ENCODE measurements around the gene RAPGEF3.

Gene RAPGEF3, protein sequence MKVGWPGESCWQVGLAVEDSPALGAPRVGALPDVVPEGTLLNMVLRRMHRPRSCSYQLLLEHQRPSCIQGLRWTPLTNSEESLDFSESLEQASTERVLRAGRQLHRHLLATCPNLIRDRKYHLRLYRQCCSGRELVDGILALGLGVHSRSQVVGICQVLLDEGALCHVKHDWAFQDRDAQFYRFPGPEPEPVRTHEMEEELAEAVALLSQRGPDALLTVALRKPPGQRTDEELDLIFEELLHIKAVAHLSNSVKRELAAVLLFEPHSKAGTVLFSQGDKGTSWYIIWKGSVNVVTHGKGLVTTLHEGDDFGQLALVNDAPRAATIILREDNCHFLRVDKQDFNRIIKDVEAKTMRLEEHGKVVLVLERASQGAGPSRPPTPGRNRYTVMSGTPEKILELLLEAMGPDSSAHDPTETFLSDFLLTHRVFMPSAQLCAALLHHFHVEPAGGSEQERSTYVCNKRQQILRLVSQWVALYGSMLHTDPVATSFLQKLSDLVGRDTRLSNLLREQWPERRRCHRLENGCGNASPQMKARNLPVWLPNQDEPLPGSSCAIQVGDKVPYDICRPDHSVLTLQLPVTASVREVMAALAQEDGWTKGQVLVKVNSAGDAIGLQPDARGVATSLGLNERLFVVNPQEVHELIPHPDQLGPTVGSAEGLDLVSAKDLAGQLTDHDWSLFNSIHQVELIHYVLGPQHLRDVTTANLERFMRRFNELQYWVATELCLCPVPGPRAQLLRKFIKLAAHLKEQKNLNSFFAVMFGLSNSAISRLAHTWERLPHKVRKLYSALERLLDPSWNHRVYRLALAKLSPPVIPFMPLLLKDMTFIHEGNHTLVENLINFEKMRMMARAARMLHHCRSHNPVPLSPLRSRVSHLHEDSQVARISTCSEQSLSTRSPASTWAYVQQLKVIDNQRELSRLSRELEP

GRCh38 chr12:47758834-47759690 lies at the start of gene RAPGEF3:
Gene RAPGEF3, minus strand, starts transcription at chr12:47758880. Its CDS starts 324 bp downstream, at chr12:47758556.
- Histone ChIP-seq H3K79me2 (ENCODE audit: insufficient read depth, low read length) (no peaks in the 10 kb centered on the region), H3K27ac (ENCODE audit: low read length) (no peak within 1 kb of the TSS; the same call in 1 of the 2 replicates), H3K4me3 (ENCODE audit: low read depth in 1 of 2, low read length in 2 of 2) (peak within 1 kb of the TSS; percentile 42 to 67; a peak in 3 of 4 replicates), H3K4me2 (ENCODE audit: insufficient read depth, low read length) (peak within 1 kb of the TSS; percentile 97), H3K4me1 (ENCODE audit: insufficient read depth, low read length) (peaks cover 16% of the 10 kb centered on the region), H4K20me1 (ENCODE audit: insufficient read depth, low read length) (peaks cover 12% of the 10 kb centered on the region), H3K27me3 (ENCODE audit: insufficient read depth, low read length, poor library complexity) (peaks cover 18% of the 10 kb centered on the region), H2AFZ (ENCODE audit: low read depth, low read length) (peak within 1 kb of the TSS; percentile 88), H3K9me3 (ENCODE audit: insufficient read depth, low read length, severe bottlenecking) (no peaks in the 10 kb centered on the region), H3K9ac (ENCODE audit: low read depth, low read length) (peak within 1 kb of the TSS; percentile 55), H3K36me3 (ENCODE audit: insufficient read depth, low read length) (no peaks in the 10 kb centered on the region)
- no peak for TF ChIP-seq EZH2 (IDR thresholded peaks at IDR 0.05; ENCODE audit: borderline replicate concordance, low read depth, low read length, severe bottlenecking)
- TF ChIP-seq, protein P1, sequence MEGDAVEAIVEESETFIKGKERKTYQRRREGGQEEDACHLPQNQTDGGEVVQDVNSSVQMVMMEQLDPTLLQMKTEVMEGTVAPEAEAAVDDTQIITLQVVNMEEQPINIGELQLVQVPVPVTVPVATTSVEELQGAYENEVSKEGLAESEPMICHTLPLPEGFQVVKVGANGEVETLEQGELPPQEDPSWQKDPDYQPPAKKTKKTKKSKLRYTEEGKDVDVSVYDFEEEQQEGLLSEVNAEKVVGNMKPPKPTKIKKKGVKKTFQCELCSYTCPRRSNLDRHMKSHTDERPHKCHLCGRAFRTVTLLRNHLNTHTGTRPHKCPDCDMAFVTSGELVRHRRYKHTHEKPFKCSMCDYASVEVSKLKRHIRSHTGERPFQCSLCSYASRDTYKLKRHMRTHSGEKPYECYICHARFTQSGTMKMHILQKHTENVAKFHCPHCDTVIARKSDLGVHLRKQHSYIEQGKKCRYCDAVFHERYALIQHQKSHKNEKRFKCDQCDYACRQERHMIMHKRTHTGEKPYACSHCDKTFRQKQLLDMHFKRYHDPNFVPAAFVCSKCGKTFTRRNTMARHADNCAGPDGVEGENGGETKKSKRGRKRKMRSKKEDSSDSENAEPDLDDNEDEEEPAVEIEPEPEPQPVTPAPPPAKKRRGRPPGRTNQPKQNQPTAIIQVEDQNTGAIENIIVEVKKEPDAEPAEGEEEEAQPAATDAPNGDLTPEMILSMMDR (IDR thresholded peaks at IDR 0.05; ENCODE audit: borderline replicate concordance, extremely low read depth, low read length, poor library complexity, severe bottlenecking), result peak; percentile 62
- ATAC-seq (ENCODE audit: insufficient read depth, low read depth) (peak; percentile 82), DNase-seq (peak; percentile 71)

- H2AFZ ChIP-seq (ENCODE audit: low read depth, low read length), result no peak overlapping the region
- peaks cover 56% of the 10 kb centered on the region for H3K4me1 ChIP-seq (ENCODE audit: insufficient read depth, low read length)
- peak; percentile 61 for ATAC-seq (ENCODE audit: insufficient read depth, low read depth)
- H3K9ac ChIP-seq (ENCODE audit: low read depth, low read length), result peak overlapping the region; percentile 27; the same call in 1 of the 2 replicates
- TF ChIP-seq EZH2 (IDR thresholded peaks at IDR 0.05; ENCODE audit: borderline replicate concordance, low read depth, low read length, severe bottlenecking), result no peak
- TF ChIP-seq, protein P1 (IDR thresholded peaks at IDR 0.05; ENCODE audit: borderline replicate concordance, extremely low read depth, low read length, poor library complexity, severe bottlenecking), result no peak
- peak overlapping the region in 1 of 2 experiments; percentile 12; a peak in 1 of 4 replicates for H3K4me3 ChIP-seq (ENCODE audit: low read depth in 1 of 2, low read length in 2 of 2)
- H3K9me3 ChIP-seq (ENCODE audit: insufficient read depth, low read length, severe bottlenecking), result no peaks in the 10 kb centered on the region
- H4K20me1 ChIP-seq (ENCODE audit: insufficient read depth, low read length), result peaks cover 62% of the 10 kb centered on the region
- DNase-seq, result peak; percentile 90
- peaks cover 3% of the 10 kb centered on the region; the same call in 1 of the 2 replicates for H3K79me2 ChIP-seq (ENCODE audit: insufficient read depth, low read length)
- H3K36me3 ChIP-seq (ENCODE audit: insufficient read depth, low read length), result no peaks in the 10 kb centered on the region
- H3K27ac ChIP-seq (ENCODE audit: low read length), result peak overlapping the region; percentile 58
- H3K27me3 ChIP-seq (ENCODE audit: insufficient read depth, low read length, poor library complexity), result no peaks in the 10 kb centered on the region
- H3K4me2 ChIP-seq (ENCODE audit: insufficient read depth, low read length), result peak overlapping the region; percentile 36
Measured at GRCh38 chr12:47808050-47808449, 49.4 kb upstream of the RAPGEF3 start.

DNA sequence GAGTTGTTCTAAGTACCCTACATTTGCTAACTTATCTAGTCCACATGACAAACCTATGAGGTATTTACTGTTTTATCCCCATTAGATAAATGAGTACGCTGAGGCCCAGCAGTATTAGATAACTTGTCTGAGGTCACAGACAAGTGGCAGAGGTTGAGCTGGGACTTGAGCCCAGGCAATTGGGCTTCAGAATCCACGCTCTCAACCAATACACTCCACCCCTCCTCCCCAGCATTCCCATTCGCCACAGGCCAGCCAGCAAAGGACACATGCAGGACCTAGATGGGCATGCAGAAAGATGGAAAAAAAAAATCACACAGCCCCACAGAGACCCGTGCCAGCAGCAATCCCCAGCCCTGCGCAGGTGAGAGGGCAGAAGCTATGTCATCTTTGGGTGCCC lies 48.7 kb upstream of the RAPGEF3 start:
- TF ChIP-seq, protein P1 (IDR thresholded peaks at IDR 0.05; ENCODE audit: borderline replicate concordance, extremely low read depth, low read length, poor library complexity, severe bottlenecking), result no peak
- TF ChIP-seq EZH2 (IDR thresholded peaks at IDR 0.05; ENCODE audit: borderline replicate concordance, low read depth, low read length, severe bottlenecking), result no peak
- H3K4me3 ChIP-seq (ENCODE audit: low read depth in 1 of 2, low read length in 2 of 2), result no peak overlapping the region; a peak in 1 of 4 replicates
- H2AFZ ChIP-seq (ENCODE audit: low read depth, low read length), result no peak overlapping the region
- peak overlapping the region; percentile 58; the same call in 1 of the 2 replicates for H3K27ac ChIP-seq (ENCODE audit: low read length)
- H3K9me3 ChIP-seq (ENCODE audit: insufficient read depth, low read length, severe bottlenecking), result no peaks in the 10 kb centered on the region
- peak overlapping the region; percentile 36 for H3K4me2 ChIP-seq (ENCODE audit: insufficient read depth, low read length)
- H3K36me3 ChIP-seq (ENCODE audit: insufficient read depth, low read length), result no peaks in the 10 kb centered on the region
- DNase-seq, result no peak
- peaks cover 3% of the 10 kb centered on the region; the same call in 1 of the 2 replicates for H3K79me2 ChIP-seq (ENCODE audit: insufficient read depth, low read length)
- ATAC-seq (ENCODE audit: insufficient read depth, low read depth), result no peak
- H3K9ac ChIP-seq (ENCODE audit: low read depth, low read length), result peak overlapping the region; percentile 27; the same call in 1 of the 2 replicates
- H3K4me1 ChIP-seq (ENCODE audit: insufficient read depth, low read length), result peaks cover 49% of the 10 kb centered on the region
- no peaks in the 10 kb centered on the region for H3K27me3 ChIP-seq (ENCODE audit: insufficient read depth, low read length, poor library complexity)
- peaks cover 62% of the 10 kb centered on the region for H4K20me1 ChIP-seq (ENCODE audit: insufficient read depth, low read length)
